Loucy (cell line): Measurements from ENCODE around the gene UPF1.
"Not testable (repeated sequence)": the region's sequence is repeated elsewhere in the genome, so short reads cannot be mapped to it uniquely, and the experiment has no call there.

Experiments
- EZH2phosphoT487 ChIP-seq: fragments of 200-600 bp; IDR thresholded peaks from 2 replicates; pipeline ENCODE4 v1.6.1; 2018; ENCODE audit warnings: antibody characterized with exemption, mild to moderate bottlenecking, moderate library complexity, borderline replicate concordance
- TF ChIP-seq, protein P1 (sequence below): fragments of 200-600 bp; sonication (generic); conservative IDR thresholded peaks from 2 replicates; pipeline ENCODE4 v1.5.1; 2014; ENCODE audit warnings: mild to moderate bottlenecking, antibody characterized with exemption, low read length

DNA sequence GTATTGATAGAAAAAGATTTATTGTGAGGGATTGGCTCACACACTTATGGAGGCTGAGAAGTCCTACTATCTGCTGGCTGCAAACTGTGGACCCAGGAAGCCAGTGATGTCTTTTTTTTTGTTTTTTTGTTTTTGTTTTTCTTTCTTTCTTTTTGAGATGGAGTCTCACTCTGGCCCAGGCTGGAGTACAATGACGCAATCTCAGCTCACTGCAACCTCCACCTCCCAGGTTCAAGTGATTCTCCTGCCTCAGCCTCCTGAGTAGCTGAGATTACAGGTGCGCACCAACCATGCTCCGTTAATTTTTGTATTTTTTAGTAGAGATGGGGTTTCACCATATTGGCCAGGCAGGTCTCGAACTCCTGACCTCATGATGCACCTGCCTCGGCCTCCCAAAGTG, 20.1 kb upstream of the UPF1 start:
- TF ChIP-seq EZH2phosphoT487, result not testable (repeated sequence)
- TF ChIP-seq, protein P1, sequence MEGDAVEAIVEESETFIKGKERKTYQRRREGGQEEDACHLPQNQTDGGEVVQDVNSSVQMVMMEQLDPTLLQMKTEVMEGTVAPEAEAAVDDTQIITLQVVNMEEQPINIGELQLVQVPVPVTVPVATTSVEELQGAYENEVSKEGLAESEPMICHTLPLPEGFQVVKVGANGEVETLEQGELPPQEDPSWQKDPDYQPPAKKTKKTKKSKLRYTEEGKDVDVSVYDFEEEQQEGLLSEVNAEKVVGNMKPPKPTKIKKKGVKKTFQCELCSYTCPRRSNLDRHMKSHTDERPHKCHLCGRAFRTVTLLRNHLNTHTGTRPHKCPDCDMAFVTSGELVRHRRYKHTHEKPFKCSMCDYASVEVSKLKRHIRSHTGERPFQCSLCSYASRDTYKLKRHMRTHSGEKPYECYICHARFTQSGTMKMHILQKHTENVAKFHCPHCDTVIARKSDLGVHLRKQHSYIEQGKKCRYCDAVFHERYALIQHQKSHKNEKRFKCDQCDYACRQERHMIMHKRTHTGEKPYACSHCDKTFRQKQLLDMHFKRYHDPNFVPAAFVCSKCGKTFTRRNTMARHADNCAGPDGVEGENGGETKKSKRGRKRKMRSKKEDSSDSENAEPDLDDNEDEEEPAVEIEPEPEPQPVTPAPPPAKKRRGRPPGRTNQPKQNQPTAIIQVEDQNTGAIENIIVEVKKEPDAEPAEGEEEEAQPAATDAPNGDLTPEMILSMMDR, result not testable (repeated sequence)
